Heart left ventricle (tissue), 13 donors: ENCODE results near the gene RRAS.

ENCODE experiments used
- POLR2A ChIP-seq, 2 donors: fragments of 450-650 bp; IDR thresholded peaks; one replicate each; pipeline ENCODE4 v1.6.1; 2017; ENCODE audit warnings: antibody characterized with exemption in 2 of 2, mild to moderate bottlenecking in 2 of 2, moderate library complexity in 2 of 2
- TF ChIP-seq, protein P1 (sequence below), 12 donors: fragments of 200-600 bp; sonication (generic) in 4 of 12; IDR thresholded peaks; one replicate each; pipeline versions ENCODE4 v1.5.0 to v1.8.0; 2018 to 2022; ENCODE audit warnings: antibody characterized with exemption in 12 of 12, mild to moderate bottlenecking in 5 of 12
- donor health status: ischemic (EF 13 %, LVEDD 7.1; RV severe dilation, severe dysfunction).
- donor health status: DM: no; HTN: yes; CAD: no.
- donor health status: DM: no; HTN: no; CAD: no.
- donor health status: ischemic (EF 25% LVEDD 6.9; RV normal size, moderate dysfunction).
- donor health status: ischemic (EF 25% LVEDD 5.7; RV mildly dilated, moderate dysfunction).
- donor health status: ischemic (EF 35%, LVEDD 5.7; RV mildly dilated, moderate dysfunction).
- donor health status: nonischemic (EF 11% LVEDD 7.7; RV severe dilation, severe dysfunction).
- donor health status: DM: yes; HTN: yes; CAD: no.
- donor health status: PGD.
- donor health status: ischemic (EF 29% LVEDD 5.4; RV normal size, mild dysfunction).
- donor health status: nonischemic (EF 23%, LVEDD 6.1; RV moderate dilation, normal function).

DNA sequence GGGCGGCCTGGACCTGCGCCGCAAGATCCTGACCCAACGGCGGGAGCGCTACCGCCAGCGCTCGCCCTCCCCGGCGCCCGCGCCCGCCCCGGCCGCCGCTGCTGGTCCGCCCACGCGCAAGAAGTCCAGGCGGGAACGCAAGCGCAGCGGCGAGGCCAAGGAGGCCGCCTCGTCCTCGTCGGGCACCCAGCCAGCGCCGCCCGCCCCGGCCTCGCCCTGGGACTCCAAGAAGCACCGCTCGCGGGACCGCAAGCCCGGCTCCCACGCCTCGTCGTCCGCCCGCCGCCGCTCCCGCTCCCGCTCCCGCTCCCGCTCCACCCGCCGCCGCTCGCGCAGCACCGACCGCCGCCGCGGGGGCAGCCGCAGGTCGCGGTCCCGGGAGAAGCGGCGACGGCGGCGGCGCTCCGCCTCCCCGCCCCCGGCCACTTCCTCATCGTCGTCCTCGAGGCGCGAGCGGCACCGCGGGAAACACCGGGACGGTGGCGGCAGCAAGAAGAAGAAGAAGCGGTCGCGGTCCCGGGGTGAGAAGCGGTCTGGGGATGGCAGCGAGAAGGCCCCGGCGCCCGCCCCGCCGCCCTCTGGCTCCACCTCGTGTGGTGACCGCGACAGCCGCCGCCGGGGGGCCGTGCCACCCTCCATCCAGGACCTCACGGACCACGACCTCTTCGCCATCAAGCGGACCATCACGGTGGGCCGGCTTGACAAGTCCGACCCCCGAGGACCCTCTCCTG is 12.0 kb upstream of the RRAS start:
- TF ChIP-seq, protein P1, sequence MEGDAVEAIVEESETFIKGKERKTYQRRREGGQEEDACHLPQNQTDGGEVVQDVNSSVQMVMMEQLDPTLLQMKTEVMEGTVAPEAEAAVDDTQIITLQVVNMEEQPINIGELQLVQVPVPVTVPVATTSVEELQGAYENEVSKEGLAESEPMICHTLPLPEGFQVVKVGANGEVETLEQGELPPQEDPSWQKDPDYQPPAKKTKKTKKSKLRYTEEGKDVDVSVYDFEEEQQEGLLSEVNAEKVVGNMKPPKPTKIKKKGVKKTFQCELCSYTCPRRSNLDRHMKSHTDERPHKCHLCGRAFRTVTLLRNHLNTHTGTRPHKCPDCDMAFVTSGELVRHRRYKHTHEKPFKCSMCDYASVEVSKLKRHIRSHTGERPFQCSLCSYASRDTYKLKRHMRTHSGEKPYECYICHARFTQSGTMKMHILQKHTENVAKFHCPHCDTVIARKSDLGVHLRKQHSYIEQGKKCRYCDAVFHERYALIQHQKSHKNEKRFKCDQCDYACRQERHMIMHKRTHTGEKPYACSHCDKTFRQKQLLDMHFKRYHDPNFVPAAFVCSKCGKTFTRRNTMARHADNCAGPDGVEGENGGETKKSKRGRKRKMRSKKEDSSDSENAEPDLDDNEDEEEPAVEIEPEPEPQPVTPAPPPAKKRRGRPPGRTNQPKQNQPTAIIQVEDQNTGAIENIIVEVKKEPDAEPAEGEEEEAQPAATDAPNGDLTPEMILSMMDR (IDR thresholded peaks at IDR 0.05) = no peak
- no peak for TF ChIP-seq POLR2A (IDR thresholded peaks at IDR 0.05)
